Esophagus squamous epithelium (tissue), 5 donors: ENCODE data around the gene SYTL1. TPM values are rescaled to one million over a fixed set of nuclear protein-coding genes. Genes with fewer than 3 reads are reported as not detected.
A peak's percentile ranks its signal among the peaks of the same experiment; 100 is the strongest.

Experiments used
- DNase-seq: peaks from one replicate; lab custom pipeline; 2025; lab: John Stamatoyannopoulos, UW
- H3K27ac ChIP-seq, 4 donors: fragments of 200-600 bp; sonication (generic); one replicate each; pipeline ENCODE4 v1.5.1; 2016 to 2019; ENCODE audit warnings: mild to moderate bottlenecking in 1 of 4
- H3K27me3 ChIP-seq, 4 donors: fragments of 200-600 bp; sonication (generic); 1 replicate in 3 of 4; 2 replicates in 1 of 4; pipeline versions ENCODE4 v1.5.1 to v1.6.0; 2017 to 2021; ENCODE audit warnings: antibody characterized with exemption in 1 of 4
- H3K36me3 ChIP-seq, 3 donors: fragments of 200-600 bp; sonication (generic); one replicate each; pipeline ENCODE4 v1.5.1; 2016 to 2019
- H3K4me1 ChIP-seq, 3 donors: fragments of 200-600 bp; sonication (generic); one replicate each; pipeline ENCODE4 v1.5.1; 2017 to 2019
- H3K4me3 ChIP-seq, 4 donors: fragments of 200-600 bp; sonication (generic); 1 replicate in 3 of 4; 2 replicates in 1 of 4; pipeline ENCODE4 v1.5.1; 2016 to 2019; ENCODE audit warnings: mild to moderate bottlenecking in 2 of 4, moderate library complexity in 1 of 4
- H3K9me3 ChIP-seq, 3 donors: fragments of 200-600 bp; sonication (generic); one replicate each; pipeline ENCODE4 v1.5.1; 2016 to 2019
- CTCF ChIP-seq, 6 experiments: fragments of 450-650 bp in 4 of 6; fragments of 200-600 bp in 2 of 6; sonication (generic) in 2 of 6; IDR thresholded peaks; one replicate each; pipeline ENCODE4 v1.5.1; 2016 to 2019; ENCODE audit warnings: antibody characterized with exemption in 6 of 6, mild to moderate bottlenecking in 4 of 6, moderate library complexity in 4 of 6
- POLR2A ChIP-seq, 4 donors: fragments of 450-650 bp; IDR thresholded peaks; one replicate each; pipeline ENCODE4 v1.6.1; 2017; ENCODE audit warnings: antibody characterized with exemption in 4 of 4, mild to moderate bottlenecking in 4 of 4, moderate library complexity in 3 of 4
- WGBS, 2 donors: methylation state at CpG; one replicate each; pipeline ENCODE4 v1.1.5; 2018; 5-methylcytosine and 5-hydroxymethylcytosine counted together
- intact Hi-C: fragments of 100-400 bp; cut with DNase I; formaldehyde crosslinking; loops from one replicate; pipeline ENCODE4 v1.15.0; 2022
- small RNA-seq, 4 donors: library from RNA; depleted of rRNA; stranded (forward); fragments of <200 nt; gene quantifications; one replicate each; pipeline ENCODE3, GENCODE V24; 2016
- total RNA-seq, 4 donors: library from RNA; depleted of rRNA; stranded (reverse); fragments of >200 nt; gene quantifications; one replicate each; pipeline ENCODE4 v1.1.0, GENCODE V29; 2016
- donor health status: DM: yes; HTN: yes; CAD: no.

SYTL1 gene
- total RNA-seq, 4 donors from 2014 or later: 74.7 to 182 (median 125) TPM

GRCh38 chr1:27400963-27401341, 59.1 kb downstream of the SYTL1 start:
- 74 to 81% methylated on average over 4 to 5 of the region's 5 CpGs for WGBS, 2 donors
- Histone ChIP-seq H3K27ac (peak overlapping the region in 1 of 4 donors; percentile 91), H3K27me3 (no peaks in the 10 kb centered on the region), H3K36me3 (peaks cover 0 to 6% (median 0%) of the 10 kb centered on the region in 3 donors), H3K9me3 (no peaks in the 10 kb centered on the region), H3K4me3 (no peak overlapping the region), H3K4me1 (peaks cover 42 to 95% (median 44%) of the 10 kb centered on the region in 3 donors)
- no peak for TF ChIP-seq CTCF (IDR thresholded peaks at IDR 0.05)
- no peak for TF ChIP-seq POLR2A (IDR thresholded peaks at IDR 0.05)
- intact Hi-C loops: loop anchor here (10.0 kb wide), 1 partner anchor 204 kb away; the partner anchor contains the start of gene AHDC1
- no peak for DNase-seq

DNA sequence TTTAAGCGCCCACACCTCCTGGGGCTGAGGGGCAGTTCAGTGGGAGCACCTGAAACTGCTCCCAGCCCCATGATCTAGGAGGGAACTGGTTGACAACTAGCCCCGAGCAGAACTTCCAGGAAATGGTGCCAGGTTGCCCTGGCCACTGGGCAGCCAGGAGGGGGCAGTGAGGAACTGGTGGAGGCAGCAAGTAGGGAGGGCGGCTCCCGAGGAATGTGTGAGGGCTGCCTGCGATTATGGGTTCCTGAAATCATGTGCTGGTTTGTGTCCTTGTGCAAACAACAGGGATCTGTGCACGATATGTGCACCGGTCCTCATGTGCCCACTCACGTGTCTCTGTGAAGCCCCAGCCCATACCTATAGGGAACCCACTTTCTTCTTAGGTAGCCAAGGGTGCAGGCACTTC, 60.5 kb downstream of the SYTL1 start:
- WGBS, 2 donors: 16 to 28% methylated on average over 5 to 7 of the region's 8 CpGs
- H3K4me3 ChIP-seq: no peak overlapping the region
- intact Hi-C loops: loop anchor here (10.0 kb wide), 1 partner anchor 202 kb away; the partner anchor contains the start of gene AHDC1
- peaks cover 55 to 100% (median 56%) of the 10 kb centered on the region in 3 donors for H3K4me1 ChIP-seq
- DNase-seq: no peak
- no peak for TF ChIP-seq POLR2A (IDR thresholded peaks at IDR 0.05)
- peak; percentile 50 to 75 (median 62) for TF ChIP-seq CTCF (IDR thresholded peaks at IDR 0.05)
- peak overlapping the region; percentile 79 to 92 (median 90) for H3K27ac ChIP-seq
- no peaks in the 10 kb centered on the region for H3K27me3 ChIP-seq
- H3K9me3 ChIP-seq: no peaks in the 10 kb centered on the region
- H3K36me3 ChIP-seq: peaks cover under 1 to 20% (median 8%) of the 10 kb centered on the region in 3 donors

DNA sequence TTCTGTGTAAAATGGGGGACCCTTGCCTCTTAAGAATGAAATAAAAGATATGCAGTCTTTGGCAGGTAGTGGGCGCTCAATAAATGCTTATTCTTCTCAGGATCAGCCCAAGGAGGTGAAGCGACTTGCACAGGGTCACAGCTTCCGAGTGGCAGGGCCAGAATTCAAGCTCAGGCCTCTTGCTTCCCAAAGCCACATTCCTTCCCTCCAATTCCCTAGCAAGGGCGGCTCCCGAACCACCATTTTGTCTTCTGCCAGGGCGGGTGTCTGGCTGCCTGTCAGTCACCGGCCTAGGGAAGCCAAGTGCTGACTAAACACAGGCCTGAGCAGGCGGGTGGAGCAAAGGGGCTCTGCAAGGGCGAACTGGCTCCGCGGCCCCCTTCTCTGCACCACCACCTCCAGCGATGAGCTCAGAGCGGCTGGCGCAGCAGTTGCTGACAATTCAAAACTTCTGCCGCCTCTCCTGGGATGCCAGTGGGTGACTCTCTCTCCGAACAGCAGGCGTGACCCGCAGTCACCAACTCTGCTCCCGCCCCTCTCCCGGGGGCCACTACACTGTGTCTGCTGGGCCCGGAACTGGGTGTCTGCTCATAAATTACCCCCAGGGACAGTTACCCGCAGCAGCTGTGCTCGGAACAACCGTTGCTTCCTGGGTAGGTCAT, 61.4 kb downstream of the SYTL1 start:
- H3K36me3 ChIP-seq: peaks cover 5 to 28% (median 16%) of the 10 kb centered on the region in 3 donors
- TF ChIP-seq POLR2A (IDR thresholded peaks at IDR 0.05) (no peak), CTCF (IDR thresholded peaks at IDR 0.05) (peak in 4 of 6 experiments; percentile 6 to 53 (median 35))
- intact Hi-C loops: loop anchor here (10.0 kb wide), 1 partner anchor 202 kb away; the partner anchor contains the start of gene AHDC1

More for the DNA sequence above, 61.4 kb downstream of the SYTL1 start:
- H3K9me3 ChIP-seq: no peaks in the 10 kb centered on the region
- H3K4me1 ChIP-seq: peaks cover 58 to 100% (median 58%) of the 10 kb centered on the region in 3 donors
- no peaks in the 10 kb centered on the region for H3K27me3 ChIP-seq
- peak overlapping the region in 2 of 4 donors; percentile 5 to 29 for H3K4me3 ChIP-seq
- 19 to 24% methylated on average over 11 to 19 of the region's 24 CpGs for WGBS, 2 donors
- H3K27ac ChIP-seq: peak overlapping the region; percentile 79 to 92 (median 90)
- DNase-seq: no peak

Small RNA genes lying within 50 kb of the gene (small RNA-seq; reads per million reads assigned to genes)
- gene RNU6-48P: 0 reads per million in 4 donors

Other genes starting within 250 kb of the SYTL1 start
- gene SLC9A1, start 186.9 kb upstream of the SYTL1 start, total RNA-seq: 10 to 100 TPM; 11.4 to 18.8 (median 16.6) TPM
- gene WDTC1, start 107.4 kb upstream of the SYTL1 start, total RNA-seq: 10 to 100 TPM; 14.9 to 31.5 (median 26.8) TPM
- 10 to 100 TPM; 20.0 to 33.0 (median 27.1) TPM for gene TMEM222, start 19.9 kb upstream of the SYTL1 start, total RNA-seq
- gene MAP3K6, start 24.9 kb downstream of the SYTL1 start, total RNA-seq: 100 to 1,000 TPM in 1 of 4 donors, 10 to 100 TPM in 3; 72.3 to 121 (median 76.9) TPM
- 1 to 10 TPM; 3.0 to 4.7 (median 4.3) TPM for gene FCN3, start 32.8 kb downstream of the SYTL1 start, total RNA-seq
- gene CD164L2, start 41.3 kb downstream of the SYTL1 start, total RNA-seq: 10 to 100 TPM in 1 of 4 donors, 1 to 10 TPM in 3; 4.8 to 15.4 (median 6.5) TPM
- under 1 TPM in 1 of 4 donors, not detected in 3; 0.38 TPM for gene GPR3, start 50.6 kb downstream of the SYTL1 start, total RNA-seq
- 10 to 100 TPM; 53.7 to 92.8 (median 79.8) TPM for gene WASF2, start 148.1 kb downstream of the SYTL1 start, total RNA-seq